Measurements from ENCODE around the gene UGT1A8.

Gene UGT1A8

GRCh38 chr2:233802132-233802815 is 184.8 kb downstream of the UGT1A8 start:
- no peak for TF ChIP-seq ZNF384 (IDR thresholded peaks at IDR 0.05)
- TF ChIP-seq NFRKB (IDR thresholded peaks at IDR 0.05): no peak
- ChIA-PET CTCF (no interaction called here), POLR2A (no interaction called here)
- no peak for DNase-seq (ENCODE audit: extremely low spot score)

GRCh38 chr2:233803292-233803911 is 186.0 kb downstream of the UGT1A8 start:
- POLR2A ChIA-PET: no interaction called here

GRCh38 chr2:233803994-233804393 is 186.6 kb downstream of the UGT1A8 start:
- ChIA-PET CTCF (no interaction called here), POLR2A (no interaction called here)
- no peak for DNase-seq (ENCODE audit: extremely low spot score)
- TF ChIP-seq NFRKB (IDR thresholded peaks at IDR 0.05) (no peak), ZNF384 (IDR thresholded peaks at IDR 0.05) (no peak), FOXM1 (IDR thresholded peaks at IDR 0.05; ENCODE audit: borderline replicate concordance) (no peak), PKNOX1 (IDR thresholded peaks at IDR 0.05) (no peak), FOXK2 (IDR thresholded peaks at IDR 0.05) (no peak), BHLHE40 (IDR thresholded peaks at IDR 0.05; ENCODE audit: borderline replicate concordance) (no peak), FOXA1 (IDR thresholded peaks at IDR 0.05) (no peak), CTBP1 (IDR thresholded peaks at IDR 0.05; ENCODE audit: borderline replicate concordance) (no peak), HDGF (IDR thresholded peaks at IDR 0.05; ENCODE audit: borderline replicate concordance) (no peak), SUZ12 (IDR thresholded peaks at IDR 0.05) (no peak), L3MBTL2 (conservative IDR thresholded peaks at IDR 0.05) (no peak), ARNT (IDR thresholded peaks at IDR 0.05) (no peak), SP1 (IDR thresholded peaks at IDR 0.05) (no peak), TARDBP (IDR thresholded peaks at IDR 0.05) (no peak), LEF1 (IDR thresholded peaks at IDR 0.05; ENCODE audit: borderline replicate concordance) (no peak), ELF4 (IDR thresholded peaks at IDR 0.05) (no peak)

More at GRCh38 chr2:233803292-233803911, 186.0 kb downstream of the UGT1A8 start:
- no peak for DNase-seq (ENCODE audit: extremely low spot score)
- TF ChIP-seq BHLHE40 (IDR thresholded peaks at IDR 0.05; ENCODE audit: borderline replicate concordance) (no peak), NFRKB (IDR thresholded peaks at IDR 0.05) (no peak), SP1 (IDR thresholded peaks at IDR 0.05) (no peak), HDGF (IDR thresholded peaks at IDR 0.05; ENCODE audit: borderline replicate concordance) (no peak), LEF1 (IDR thresholded peaks at IDR 0.05; ENCODE audit: borderline replicate concordance) (no peak), FOXA1 (IDR thresholded peaks at IDR 0.05) (no peak), PKNOX1 (IDR thresholded peaks at IDR 0.05) (no peak), CTBP1 (IDR thresholded peaks at IDR 0.05; ENCODE audit: borderline replicate concordance) (no peak), FOXK2 (IDR thresholded peaks at IDR 0.05) (no peak)
- CTCF ChIA-PET: no interaction called here

GRCh38 chr2:233807215-233807865 is 189.9 kb downstream of the UGT1A8 start:
- POLR2A ChIA-PET: interaction anchor here (1.1 kb wide), 1 partner anchor 25 kb away, joined by 3 read pairs; no protein-coding TSS in a partner anchor
- CTCF ChIA-PET: no interaction called here

GRCh38 chr2:233807966-233808935 is 190.8 kb downstream of the UGT1A8 start:
- CTCF ChIA-PET: no interaction called here

More at GRCh38 chr2:233807215-233807865, 189.9 kb downstream of the UGT1A8 start:
- TF ChIP-seq HDGF (IDR thresholded peaks at IDR 0.05; ENCODE audit: borderline replicate concordance) (no peak), ARNT (IDR thresholded peaks at IDR 0.05) (no peak), FOXA1 (IDR thresholded peaks at IDR 0.05) (no peak), PKNOX1 (IDR thresholded peaks at IDR 0.05) (no peak), ZNF384 (IDR thresholded peaks at IDR 0.05) (no peak), TARDBP (IDR thresholded peaks at IDR 0.05) (no peak)
- no peak for DNase-seq (ENCODE audit: extremely low spot score)

More at GRCh38 chr2:233807966-233808935, 190.8 kb downstream of the UGT1A8 start:
- DNase-seq (ENCODE audit: extremely low spot score): no peak
- POLR2A ChIA-PET: interaction anchor here (1.1 kb wide), 1 partner anchor 24 kb away, joined by 3 read pairs; no protein-coding TSS in a partner anchor
- TF ChIP-seq ZNF384 (IDR thresholded peaks at IDR 0.05) (no peak), ARNT (IDR thresholded peaks at IDR 0.05) (no peak), CTBP1 (IDR thresholded peaks at IDR 0.05; ENCODE audit: borderline replicate concordance) (no peak), BHLHE40 (IDR thresholded peaks at IDR 0.05; ENCODE audit: borderline replicate concordance) (no peak), ELF4 (IDR thresholded peaks at IDR 0.05) (no peak), FOXM1 (IDR thresholded peaks at IDR 0.05; ENCODE audit: borderline replicate concordance) (no peak), FOXA1 (IDR thresholded peaks at IDR 0.05) (no peak), TARDBP (IDR thresholded peaks at IDR 0.05) (no peak), SP1 (IDR thresholded peaks at IDR 0.05) (no peak), L3MBTL2 (conservative IDR thresholded peaks at IDR 0.05) (no peak), NFRKB (IDR thresholded peaks at IDR 0.05) (no peak), LEF1 (IDR thresholded peaks at IDR 0.05; ENCODE audit: borderline replicate concordance) (no peak), PKNOX1 (IDR thresholded peaks at IDR 0.05) (no peak), SUZ12 (IDR thresholded peaks at IDR 0.05) (no peak), HDGF (IDR thresholded peaks at IDR 0.05; ENCODE audit: borderline replicate concordance) (no peak)
